GM23338 (cell line): ENCODE results near the gene NBEAL2.

Experiments used
- CREB1 ChIP-seq: fragments of 250-450 bp; sonication (Bioruptor Pico); IDR thresholded peaks from 2 replicates; pipeline ENCODE4 v1.5.0; 2020; ENCODE audit warnings: low read depth, mild to moderate bottlenecking, moderate library complexity
- CTCF ChIP-seq, 2 experiments: fragments of 200-600 bp in 1 of 2; sonication (generic) in 1 of 2; conservative IDR thresholded peaks; 2 replicates each; pipeline versions ENCODE4 v1.5.1 to v1.6.1; 2016 to 2017; ENCODE audit warnings: antibody characterized with exemption in 2 of 2, low read depth in 2 of 2, mild to moderate bottlenecking in 2 of 2, moderate library complexity in 1 of 2
- ETS1 ChIP-seq: IDR thresholded peaks from 2 replicates; pipeline ENCODE4 v1.6.1; 2016; ENCODE audit warnings: antibody characterized with exemption
- EZH2 ChIP-seq: fragments of 200-600 bp; sonication (generic); IDR thresholded peaks from one replicate; pipeline ENCODE4 v1.8.0; 2017; ENCODE audit warnings: antibody characterized with exemption, mild to moderate bottlenecking, low read depth; ENCODE audit not compliant: unreplicated experiment
- EZH2phosphoT487 ChIP-seq: fragments of 200-600 bp; sonication (generic); IDR thresholded peaks from one replicate; pipeline ENCODE4 v1.8.1; 2018; ENCODE audit warnings: antibody characterized with exemption; ENCODE audit not compliant: unreplicated experiment
- JUNB ChIP-seq: IDR thresholded peaks from one replicate; pipeline ENCODE4 v1.6.1; 2016; ENCODE audit warnings: antibody characterized with exemption; ENCODE audit not compliant: unreplicated experiment
- POLR2AphosphoS5 ChIP-seq: IDR thresholded peaks from 2 replicates; pipeline ENCODE4 v1.6.1; 2016; ENCODE audit warnings: antibody characterized with exemption, low read depth
- REST ChIP-seq: IDR thresholded peaks from one replicate; pipeline ENCODE4 v1.6.1; 2018; ENCODE audit warnings: antibody characterized with exemption; ENCODE audit not compliant: unreplicated experiment
- ZNF114 ChIP-seq: fragments of 250-450 bp; sonication (Bioruptor Pico); IDR thresholded peaks from 2 replicates; pipeline ENCODE4 v1.5.0; 2020; ENCODE audit warnings: mild to moderate bottlenecking, moderate library complexity
- ZNF331 ChIP-seq: fragments of 250-450 bp; sonication (Bioruptor Pico); IDR thresholded peaks from 2 replicates; pipeline ENCODE4 v1.5.0; 2020; ENCODE audit warnings: low read depth, mild to moderate bottlenecking, moderate library complexity

DNA sequence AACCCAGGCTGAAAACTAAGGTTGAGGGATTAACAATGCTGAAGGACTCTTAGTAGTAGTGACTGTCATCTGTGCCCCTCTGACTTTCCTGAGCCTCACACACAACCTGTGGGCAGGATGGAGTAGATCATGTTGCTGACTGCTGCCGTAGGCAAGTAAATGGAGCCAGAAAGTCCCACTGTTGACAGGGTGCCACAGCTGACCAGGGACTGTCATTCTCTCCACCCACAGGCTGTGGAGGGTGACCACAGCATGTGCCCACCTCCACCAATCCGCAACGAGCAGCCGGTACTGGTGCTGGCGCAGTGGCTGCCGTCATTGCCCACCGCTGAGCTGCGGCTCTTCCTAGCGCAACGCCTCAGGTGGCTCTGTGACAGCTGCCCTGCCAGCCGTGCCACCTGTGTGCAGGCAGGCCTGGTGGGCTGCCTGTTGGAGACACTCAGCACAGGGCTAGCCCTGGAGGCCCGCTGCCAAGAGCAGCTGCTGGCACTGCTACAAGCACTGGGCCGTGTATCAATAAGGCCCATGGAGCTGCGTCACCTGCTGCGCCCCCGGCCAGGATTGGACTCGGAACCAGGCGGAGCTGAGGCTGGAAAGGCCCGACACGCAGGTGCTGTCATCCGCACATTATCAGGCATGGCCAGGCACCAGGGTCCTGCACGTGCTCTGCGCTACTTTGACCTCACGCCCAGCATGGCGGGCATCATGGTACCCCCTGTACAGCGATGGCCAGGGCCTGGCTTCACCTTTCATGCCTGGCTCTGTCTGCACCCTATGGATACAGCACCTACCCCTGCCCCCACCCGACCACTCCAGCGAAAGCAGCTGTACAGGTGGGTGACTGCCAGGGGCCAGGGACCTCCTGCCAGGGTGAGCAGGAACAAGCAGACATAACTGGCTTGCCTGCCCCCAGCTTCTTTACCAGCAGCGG is 15.6 kb downstream of the NBEAL2 start:
- TF ChIP-seq ZNF114 (CRISPR knock-in tag) (no peak), CTCF (conservative IDR thresholded peaks at IDR 0.05; ENCODE audit: low read depth in 2 of 2) (no peak), EZH2phosphoT487 (no peak), ETS1 (no peak), POLR2AphosphoS5 (no peak), EZH2 (no peak), JUNB (no peak), ZNF331 (CRISPR knock-in tag) (no peak), REST (no peak), CREB1 (no peak)
